Measurements from ENCODE around the gene PTBP3.
A peak's percentile ranks its signal among the peaks of the same experiment; 100 is the strongest.
"Not testable (repeated sequence)": the region's sequence is repeated elsewhere in the genome, so short reads cannot be mapped to it uniquely, and the experiment has no call there.

Gene PTBP3

GRCh38 chr9:112241491-112241890, 91.9 kb downstream of the PTBP3 start:
- intact Hi-C loops (cut with DNase I), result no loop called here
- no peak for DNase-seq

GRCh38 chr9:112239708-112240107, 93.7 kb downstream of the PTBP3 start:
- intact Hi-C loops (cut with DNase I), result no loop called here
- DNase-seq, result no peak

- intact Hi-C loops (cut with DNase I), result no loop called here
- DNase-seq, result no peak
Measured at GRCh38 chr9:112239284-112239683, 94.1 kb downstream of the PTBP3 start.

GRCh38 chr9:112234779-112235178, 98.6 kb downstream of the PTBP3 start:
- intact Hi-C loops (cut with DNase I), result no loop called here

GRCh38 chr9:112233769-112234168, 99.7 kb downstream of the PTBP3 start:
- intact Hi-C loops (cut with DNase I), result no loop called here

More at GRCh38 chr9:112234779-112235178, 98.6 kb downstream of the PTBP3 start:
- DNase-seq, result no peak

GRCh38 chr9:112232233-112232632, 101.2 kb downstream of the PTBP3 start:
- DNase-seq, result no peak
- intact Hi-C loops (cut with DNase I), result no loop called here

More at GRCh38 chr9:112233769-112234168, 99.7 kb downstream of the PTBP3 start:
- DNase-seq, result no peak

GRCh38 chr9:112226091-112226490, 107.3 kb downstream of the PTBP3 start:
- DNase-seq, result no peak
- intact Hi-C loops (cut with DNase I), result no loop called here

GRCh38 chr9:112224401-112225289, 108.8 kb downstream of the PTBP3 start:
- no peak for DNase-seq
- intact Hi-C loops (cut with DNase I), result no loop called here

GRCh38 chr9:112218908-112219307, 114.5 kb downstream of the PTBP3 start:
- intact Hi-C loops (cut with DNase I), result no loop called here

GRCh38 chr9:112212926-112213325, 120.5 kb downstream of the PTBP3 start:
- no peak for DNase-seq
- intact Hi-C loops (cut with DNase I), result no loop called here

More at GRCh38 chr9:112218908-112219307, 114.5 kb downstream of the PTBP3 start:
- DNase-seq, result no peak

- intact Hi-C loops (cut with DNase I), result no loop called here
- DNase-seq, result no peak
Measured at GRCh38 chr9:112207451-112207850, 126.0 kb downstream of the PTBP3 start.

- no peak for DNase-seq
- intact Hi-C loops (cut with DNase I), result no loop called here
Measured at GRCh38 chr9:112203536-112203935, 129.9 kb downstream of the PTBP3 start.

GRCh38 chr9:112200711-112201110, 132.7 kb downstream of the PTBP3 start:
- intact Hi-C loops (cut with DNase I), result no loop called here
- peak in 2 of 42 donors; percentile 17 to 39 for DNase-seq

- no peak for DNase-seq
- intact Hi-C loops (cut with DNase I), result no loop called here
Measured at GRCh38 chr9:112198646-112199045, 134.8 kb downstream of the PTBP3 start.

- no peak for DNase-seq
- intact Hi-C loops (cut with DNase I), result no loop called here
Measured at GRCh38 chr9:112194969-112195431, 138.4 kb downstream of the PTBP3 start.

- DNase-seq, result no peak
Measured at GRCh38 chr9:112193572-112194288, 139.7 kb downstream of the PTBP3 start.

GRCh38 chr9:112190320-112190719, 143.1 kb downstream of the PTBP3 start:
- DNase-seq; intact Hi-C loops (cut with DNase I): not testable (repeated sequence)

More at GRCh38 chr9:112193572-112194288, 139.7 kb downstream of the PTBP3 start:
- intact Hi-C loops (cut with DNase I), result no loop called here

GRCh38 chr9:112188884-112189283, 144.5 kb downstream of the PTBP3 start:
- no peak for DNase-seq
- intact Hi-C loops (cut with DNase I), result no loop called here

- no peak for DNase-seq
- intact Hi-C loops (cut with DNase I), result no loop called here
Measured at GRCh38 chr9:112187404-112187803, 146.0 kb downstream of the PTBP3 start.

- no peak for DNase-seq
- intact Hi-C loops (cut with DNase I), result no loop called here
Measured at GRCh38 chr9:112186695-112187094, 146.7 kb downstream of the PTBP3 start.

All from head of caudate nucleus (tissue), 42 donors.